Stimulated activated CD4-positive, alpha-beta T cell treated with anti-CD3 and anti-CD28 coated beads, Interleukin-15, amount 100 ng/mL, for 1 hour (primary cell): Measurements from ENCODE around the gene CIDEB.
"Not testable (repeated sequence)": the region's sequence is repeated elsewhere in the genome, so short reads cannot be mapped to it uniquely, and the experiment has no call there.

Source experiments
- DNase-seq, 2 donors: peaks; one replicate each; pipeline ENCODE4 v3.0.0-alpha.2; 2020; ENCODE audit warnings: low read depth in 1 of 2, low spot score in 1 of 2

CIDEB gene

GRCh38 chr14:24307575-24308341 lies at the start of gene CIDEB:
TSS of gene CIDEB (minus strand) at chr14:24307977. CDS start at chr14:24307858, 119 bp downstream.
- DNase-seq: no peak

DNA sequence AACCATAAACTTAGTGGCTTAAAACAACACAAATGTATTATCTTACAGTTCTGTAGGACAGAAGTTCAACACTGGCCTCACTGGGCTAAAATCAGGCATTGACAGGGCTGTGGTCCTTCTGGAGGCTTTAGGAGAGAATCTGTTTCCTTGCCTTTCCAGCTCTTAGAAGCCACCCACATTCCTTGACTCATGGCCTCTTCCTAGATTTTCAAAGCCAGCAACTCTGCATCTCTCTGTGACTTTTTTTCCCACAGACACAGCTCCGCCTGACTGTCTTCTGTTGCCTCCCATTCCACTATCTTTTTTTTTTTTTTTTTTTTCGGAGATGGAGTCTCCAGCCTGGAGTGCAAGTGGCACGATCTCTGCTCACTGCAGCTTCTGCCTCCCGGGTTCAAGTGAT lies 48.4 kb upstream of the CIDEB start:
- no peak for DNase-seq

DNA sequence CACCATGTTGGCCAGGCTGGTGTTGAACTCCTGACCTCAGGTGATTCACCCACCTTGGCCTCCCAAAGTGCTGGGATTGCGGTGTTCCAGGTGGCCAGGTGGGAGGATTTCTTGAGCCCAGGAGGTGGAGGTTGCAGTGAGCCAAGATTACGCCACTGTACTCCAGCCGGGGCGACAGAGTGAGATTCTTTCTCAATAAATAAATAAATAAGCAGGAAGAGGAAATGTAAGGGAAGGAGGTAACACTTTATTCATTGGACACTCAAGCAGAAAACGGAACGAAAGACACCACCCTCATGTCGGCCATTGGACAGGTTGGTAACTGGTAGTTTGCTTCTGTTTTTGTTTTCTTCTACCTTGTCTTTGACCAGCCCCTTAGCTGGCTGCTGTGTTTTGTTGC lies 47.2 kb upstream of the CIDEB start:
- no peak for DNase-seq

- DNase-seq: not testable (repeated sequence)
These were observed 46.7 kb upstream of the CIDEB start for GRCh38 chr14:24354482-24354825.

DNA sequence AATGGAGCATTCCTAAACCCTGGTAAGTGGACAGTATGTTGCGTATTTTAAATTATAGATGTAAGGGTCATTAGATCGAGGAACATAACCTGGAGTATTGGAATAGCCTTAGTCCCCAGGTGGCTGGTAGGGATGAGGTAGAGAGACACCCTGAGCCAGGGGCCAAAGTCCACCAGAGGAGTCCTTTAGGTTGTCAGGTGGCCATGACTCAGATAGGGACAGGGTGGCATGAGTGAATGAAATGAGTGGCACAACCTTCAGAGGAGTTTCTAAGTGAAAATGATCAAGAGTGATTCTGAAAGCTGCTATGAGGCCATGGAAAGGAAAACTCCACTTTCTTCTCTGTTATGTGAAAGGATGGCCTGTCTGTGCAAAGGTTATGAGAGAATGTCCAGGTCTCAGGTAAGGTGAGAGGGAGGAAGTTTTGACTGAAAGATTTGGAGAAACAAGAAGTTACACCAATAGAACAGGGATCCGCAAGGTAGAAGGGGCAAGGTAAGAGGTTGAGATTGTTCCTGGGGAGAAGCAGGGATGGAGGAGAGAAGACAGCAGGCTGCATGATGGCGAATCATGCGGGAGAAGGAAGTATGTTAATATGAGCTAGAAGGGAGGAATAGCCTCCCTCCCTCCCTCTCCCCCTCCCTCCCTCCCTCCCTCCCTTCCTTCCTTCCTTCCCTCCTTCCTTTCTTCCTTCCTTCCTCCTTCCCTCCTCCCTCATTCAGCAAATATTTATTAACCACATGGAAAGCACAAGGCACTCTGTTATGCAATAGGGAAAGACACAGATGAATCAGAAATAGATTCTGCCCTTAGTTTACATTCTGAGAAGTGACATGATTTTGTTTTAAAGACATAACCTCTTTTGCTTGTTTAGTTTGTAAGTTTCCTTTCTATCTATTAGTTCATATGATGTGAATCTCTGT lies 46.0 kb upstream of the CIDEB start:
- DNase-seq: no peak

DNA sequence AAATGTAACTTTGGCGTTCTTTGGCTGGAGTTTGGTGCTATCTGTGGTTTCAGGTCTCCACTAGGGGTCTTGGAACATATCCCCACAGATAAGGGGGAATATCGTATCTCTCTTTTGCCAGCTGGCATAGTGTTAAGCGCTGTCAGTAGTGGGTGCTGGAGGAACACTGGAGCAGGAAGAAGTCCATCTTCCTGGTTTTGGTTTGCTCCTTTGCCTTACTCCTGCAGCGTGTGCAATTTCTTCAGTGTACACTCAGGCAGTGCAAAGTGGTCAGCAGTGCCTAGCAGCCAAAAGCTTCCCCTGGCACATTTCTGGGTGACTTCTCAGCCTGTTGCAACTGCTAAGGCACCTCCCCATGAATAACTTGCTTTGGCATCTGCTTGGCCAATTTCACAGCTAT lies 43.7 kb upstream of the CIDEB start:
- DNase-seq: no peak

DNA sequence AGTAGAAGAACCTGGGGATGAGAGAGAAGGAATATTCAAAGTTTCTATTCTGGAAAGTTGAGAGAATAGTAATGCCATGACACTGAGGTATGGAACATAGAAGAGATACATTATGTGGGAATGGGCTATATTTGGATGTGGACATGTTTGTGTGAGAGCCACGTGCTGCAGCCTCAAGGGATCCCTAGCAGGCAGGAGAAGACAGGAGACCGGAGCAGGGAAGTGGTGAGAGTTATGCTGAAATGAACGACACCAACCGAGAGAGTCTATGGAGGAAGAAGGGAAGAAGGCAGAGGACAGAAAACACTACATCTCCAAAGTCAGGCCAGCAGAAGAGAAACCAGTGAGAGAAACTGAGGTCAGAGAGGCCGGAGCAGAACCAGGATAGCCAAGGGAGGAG lies 42.0 kb upstream of the CIDEB start:
- no peak for DNase-seq

GRCh38 chr14:24348186-24348585 lies 40.4 kb upstream of the CIDEB start:
- DNase-seq: no peak

DNA sequence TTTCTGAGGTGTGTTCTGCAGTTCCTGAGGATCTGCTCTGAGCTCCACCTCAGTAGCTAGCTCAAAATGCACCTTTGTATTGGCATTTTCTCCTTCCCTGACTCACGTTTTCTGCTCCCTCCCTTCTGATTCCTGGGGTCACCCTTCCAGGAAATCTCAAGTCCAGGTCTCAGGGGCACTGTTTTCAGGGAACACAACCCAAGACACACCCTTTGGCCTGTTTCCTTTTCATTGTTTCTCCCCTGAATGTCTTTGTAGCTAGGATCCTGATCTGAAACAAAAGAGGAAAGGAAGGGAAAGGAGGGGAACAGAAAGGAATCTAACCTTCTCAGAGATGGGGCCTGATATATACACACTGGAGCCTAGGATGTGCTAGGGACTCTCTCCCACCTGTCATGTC lies 39.4 kb upstream of the CIDEB start:
- DNase-seq: no peak

- no peak for DNase-seq
These were observed 36.3 kb upstream of the CIDEB start for GRCh38 chr14:24343795-24344660.

GRCh38 chr14:24342889-24343288 lies 35.1 kb upstream of the CIDEB start:
- DNase-seq: no peak

- DNase-seq: no peak
These were observed 32.8 kb upstream of the CIDEB start for GRCh38 chr14:24340606-24341005.

DNA sequence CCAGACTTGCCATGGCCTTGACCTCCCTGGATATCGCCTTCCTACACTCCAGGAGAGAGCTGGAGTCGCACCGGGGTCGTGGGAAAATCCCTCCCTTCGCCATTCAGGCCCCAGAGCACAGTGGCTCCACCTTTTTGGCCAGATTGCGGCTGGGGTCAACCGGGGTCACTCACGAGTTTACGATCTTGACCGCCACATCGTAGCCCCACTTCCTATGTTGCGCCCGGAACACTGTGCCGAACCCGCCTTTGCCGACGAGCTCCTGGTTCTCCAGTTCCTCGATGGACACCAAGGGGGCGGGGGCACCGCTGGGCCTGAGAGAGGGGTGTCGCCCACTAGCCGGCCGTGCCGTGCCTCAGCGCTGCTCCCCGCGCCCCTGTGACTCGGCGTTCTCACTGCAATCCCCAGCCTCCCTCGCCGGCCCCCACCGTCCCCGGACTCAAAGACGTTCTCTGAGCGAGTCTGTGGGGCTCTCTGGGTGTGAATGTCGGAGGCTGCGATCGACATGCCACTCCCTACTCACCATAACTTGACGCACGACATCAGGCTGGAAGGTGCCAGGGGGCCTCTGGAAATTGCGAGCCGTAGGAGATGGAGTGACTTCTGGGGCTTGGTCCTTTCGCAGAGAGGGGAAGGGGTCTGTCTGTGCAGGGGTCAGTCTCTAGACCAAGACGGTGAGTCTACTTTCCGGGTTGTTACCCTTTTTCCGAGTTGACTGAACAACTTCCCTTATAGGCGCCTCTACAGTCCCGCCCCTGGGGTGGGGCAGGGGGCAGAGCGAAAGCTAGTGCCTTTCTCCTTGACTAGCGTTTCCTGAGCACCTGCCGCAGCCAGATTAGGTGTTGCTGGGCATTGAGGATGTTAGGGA lies 31.7 kb upstream of the CIDEB start, which contains the start of gene RIPK3:
Gene RIPK3 (minus strand): TSS at position 708 of the 868 bp plus-strand sequence. CDS start 165 bp downstream, at position 543.
- peak; percentile 40 to 64 for DNase-seq

- DNase-seq: no peak
These were observed 31.1 kb upstream of the CIDEB start for GRCh38 chr14:24338843-24339242.

DNA sequence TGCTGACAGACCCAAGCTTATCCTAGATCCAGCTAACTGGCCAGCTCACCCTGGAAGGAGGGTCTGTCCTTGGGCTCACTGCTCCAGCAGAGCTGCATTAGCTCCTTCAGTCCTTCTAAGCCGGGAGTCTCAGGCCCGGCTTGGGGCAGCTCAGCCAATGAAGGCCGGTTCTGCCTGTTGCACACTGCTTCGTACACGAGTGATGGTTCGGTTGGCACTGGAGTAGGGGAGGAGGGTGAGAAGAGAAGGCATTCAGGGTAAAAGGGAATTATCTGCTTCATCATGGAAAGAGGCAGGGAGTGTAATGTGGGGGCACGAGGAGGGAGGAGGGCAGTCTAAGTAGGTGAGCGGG lies 30.0 kb upstream of the CIDEB start:
- DNase-seq: no peak

GRCh38 chr14:24337144-24337823 lies 29.5 kb upstream of the CIDEB start:
- no peak for DNase-seq

DNA sequence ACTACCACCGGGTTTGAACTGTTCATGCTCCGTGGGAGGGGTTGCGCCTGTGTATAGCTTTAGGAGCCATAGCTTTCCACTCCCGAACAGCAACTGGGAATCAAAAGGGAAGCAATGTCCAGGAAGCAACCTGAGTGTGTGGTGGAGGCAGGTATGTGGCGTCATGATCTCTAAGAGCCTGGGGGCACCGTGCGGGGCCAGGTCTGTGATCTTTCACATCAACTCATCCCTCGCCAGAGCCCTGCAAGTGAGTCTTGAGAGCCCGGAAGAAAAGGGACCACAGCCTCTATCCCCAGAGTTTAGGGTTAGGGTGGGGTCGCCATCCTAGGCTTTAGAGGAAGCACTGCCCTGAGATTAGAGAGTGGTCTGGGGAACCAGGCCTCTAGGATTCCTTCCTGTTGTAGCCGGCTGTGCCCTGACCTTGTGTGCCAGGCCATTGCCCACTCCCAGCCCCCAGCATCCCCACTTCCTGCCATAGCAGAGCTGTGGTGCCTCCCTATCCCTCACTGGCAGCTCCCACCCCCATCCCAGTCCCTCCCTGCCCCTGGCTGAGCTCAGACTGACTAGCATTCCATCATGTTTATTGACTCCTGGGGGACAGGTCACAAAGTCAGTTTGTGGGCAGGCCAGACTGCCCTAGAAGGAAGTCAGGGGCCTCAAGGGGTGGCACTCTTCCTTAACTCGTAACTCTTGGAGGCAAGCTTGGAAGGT lies 27.8 kb upstream of the CIDEB start:
- no peak for DNase-seq

- no peak for DNase-seq
These were observed 26.9 kb upstream of the CIDEB start, which contains the start of gene ADCY4 for GRCh38 chr14:24334431-24335291. TSS of gene ADCY4 (minus strand) at chr14:24335071. CDS start at chr14:24334652, 419 bp downstream.
